ENCODE data around the gene SHMT1.

- no peak for TF ChIP-seq POLR2AphosphoS5 (IDR thresholded peaks at IDR 0.05)
- TF ChIP-seq POLR2A (IDR thresholded peaks at IDR 0.05): no peak
- no peak for TF ChIP-seq EP300 (IDR thresholded peaks at IDR 0.05)
- TF ChIP-seq CTCF (IDR thresholded peaks at IDR 0.05): no peak
These were observed 36.3 kb downstream of the SHMT1 start for GRCh38 chr17:18327093-18327492.

All from suprapubic skin (tissue), 4 donors.